Heart left ventricle (tissue), 16 donors: ENCODE results near the gene USP7. TPM values are rescaled to one million over a fixed set of nuclear protein-coding genes. Genes with fewer than 3 reads are reported as not detected.

Experiments
- ATAC-seq, 4 donors: fragments of 200-7000 bp; cut with Tn5 transposase; one replicate each; pipeline ENCODE4 v1.9.1; 2020 to 2022; ENCODE audit warnings: moderate library complexity in 4 of 4, mild to moderate bottlenecking in 3 of 4, moderate number of reproducible peaks in 1 of 4
- DNase-seq, 5 donors: peaks; one replicate each; pipeline ENCODE4 v3.0.0-alpha.2; 2020
- H3K27ac ChIP-seq, 12 donors: fragments of 200-600 bp; sonication (generic) in 4 of 12; one replicate each; pipeline versions ENCODE4 v1.5.0 to v1.8.0; 2016 to 2022; ENCODE audit warnings: mild to moderate bottlenecking in 2 of 12
- H3K27me3 ChIP-seq, 9 donors: fragments of 200-600 bp; sonication (generic) in 2 of 9; one replicate each; pipeline versions ENCODE4 v1.5.1 to v1.8.0; 2016 to 2022; ENCODE audit warnings: mild to moderate bottlenecking in 3 of 9
- H3K36me3 ChIP-seq, 9 donors: fragments of 200-600 bp; sonication (generic) in 2 of 9; one replicate each; pipeline versions ENCODE4 v1.5.0 to v1.8.0; 2018 to 2022; ENCODE audit warnings: mild to moderate bottlenecking in 2 of 9
- H3K4me1 ChIP-seq, 12 donors: fragments of 200-600 bp; sonication (generic) in 4 of 12; one replicate each; pipeline versions ENCODE4 v1.5.0 to v1.8.0; 2016 to 2022; ENCODE audit warnings: mild to moderate bottlenecking in 3 of 12
- H3K4me3 ChIP-seq, 12 donors: fragments of 200-600 bp; sonication (generic) in 4 of 12; one replicate each; pipeline versions ENCODE4 v1.5.0 to v1.8.0; 2017 to 2022; ENCODE audit warnings: mild to moderate bottlenecking in 9 of 12, moderate library complexity in 4 of 12
- H3K9me3 ChIP-seq, 12 donors: fragments of 200-600 bp; sonication (generic) in 4 of 12; one replicate each; pipeline versions ENCODE4 v1.5.0 to v1.8.0; 2016 to 2022; ENCODE audit warnings: mild to moderate bottlenecking in 1 of 12
- CTCF ChIP-seq, 12 donors: fragments of 200-600 bp; sonication (generic) in 4 of 12; IDR thresholded peaks; one replicate each; pipeline versions ENCODE4 v1.5.0 to v1.8.0; 2018 to 2022; ENCODE audit warnings: antibody characterized with exemption in 12 of 12, mild to moderate bottlenecking in 5 of 12
- POLR2A ChIP-seq, 2 donors: fragments of 450-650 bp; IDR thresholded peaks; one replicate each; pipeline ENCODE4 v1.6.1; 2017; ENCODE audit warnings: antibody characterized with exemption in 2 of 2, mild to moderate bottlenecking in 2 of 2, moderate library complexity in 2 of 2
- WGBS, 4 donors: extraction: QIAGEN DNeasy Blood & Tissue Kit in 2 of 4; methylation state at CpG; one replicate each; pipeline versions ENCODE4 v1.1.5 to v1.1.7; 2013 to 2018; 5-methylcytosine and 5-hydroxymethylcytosine counted together
- intact Hi-C, 10 donors: fragments of 100-400 bp; cut with DNase I; formaldehyde crosslinking; loops; one replicate each; pipeline versions ENCODE4 v1.11.1 to v1.14.2; 2022
- polyA plus RNA-seq, 2 donors: library from polyadenylated mRNA; stranded (reverse); fragments of 200-250 nt; gene quantifications; one replicate each; pipeline ENCODE4 v1.2.3, GENCODE V29; 2013
- total RNA-seq, 9 donors: library from RNA; depleted of rRNA in 2 of 9; stranded (reverse); fragments of >200 nt in 2 of 9; fragmentation: NEBNext Ultra II Directional in 3 of 9; extraction: Animal tissue kit (Norgen Biotek cat#: 25700) in 3 of 9; gene quantifications; one replicate each; pipeline versions ENCODE4 v1.1.0 to v1.2.4, GENCODE V29; 2016 to 2023
- donor health status: ischemic (EF 13 %, LVEDD 7.1; RV severe dilation, severe dysfunction).
- donor health status: healthy with polysubstance abuse.
- donor health status: DM: no; HTN: yes; CAD: no.
- donor health status: DM: no; HTN: no; CAD: no.
- donor health status: ischemic (EF 25% LVEDD 6.9; RV normal size, moderate dysfunction).
- donor health status: ischemic (EF 25% LVEDD 5.7; RV mildly dilated, moderate dysfunction).
- donor health status: healthy.
- donor health status: DM: yes; HTN: yes; CAD: no.
- donor health status: ischemic (EF 35%, LVEDD 5.7; RV mildly dilated, moderate dysfunction).
- donor health status: nonischemic (EF 11% LVEDD 7.7; RV severe dilation, severe dysfunction).
- donor health status: DM: yes; HTN: yes; CAD: no.
- donor health status: PGD.
- donor health status: ischemic (EF 29% LVEDD 5.4; RV normal size, mild dysfunction).
- donor health status: nonischemic (EF 23%, LVEDD 6.1; RV moderate dilation, normal function).

The USP7 gene
- total and polyA plus RNA-seq, 11 donors: 20.3 to 86.5 (median 66.2) TPM

DNA sequence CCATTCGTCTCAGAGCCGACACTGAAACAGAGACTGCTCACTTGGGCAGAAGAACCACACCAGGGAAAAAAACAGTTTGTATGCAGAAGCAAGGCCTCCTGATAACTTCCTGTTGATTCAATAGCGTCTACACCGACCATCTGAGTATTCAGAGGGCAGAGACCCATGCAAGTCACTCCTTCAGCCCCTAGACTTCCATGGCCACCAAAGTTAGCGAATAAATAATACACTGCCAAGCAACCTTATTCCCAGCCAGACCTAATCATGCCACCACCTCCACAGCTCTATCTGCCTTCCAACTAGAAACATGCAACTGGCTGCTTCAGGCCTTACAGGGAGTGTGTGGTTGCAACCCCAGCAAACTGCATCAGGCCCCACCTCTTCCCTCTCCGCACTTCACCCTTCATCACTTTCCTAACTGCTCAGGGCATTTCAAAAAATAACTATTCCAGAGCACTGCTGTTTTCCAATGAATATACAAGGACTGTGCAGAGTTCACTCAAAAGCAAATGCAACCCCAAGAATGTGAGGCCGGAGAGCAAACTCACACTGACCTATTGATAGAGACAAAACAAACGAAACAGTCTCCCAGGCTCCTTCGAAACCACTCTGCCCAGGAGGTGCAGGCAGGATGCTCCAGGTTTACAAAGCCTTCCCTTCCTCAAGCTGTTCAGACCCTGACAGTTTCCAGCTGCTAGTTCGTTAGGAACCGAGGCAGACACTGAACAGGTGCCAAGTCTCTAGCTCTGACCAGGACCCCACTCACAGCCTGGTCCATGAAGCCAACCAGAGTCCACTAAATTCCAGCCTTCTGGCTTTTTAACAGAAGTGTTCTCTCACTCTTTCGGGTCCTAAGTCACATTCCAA is 3.6 kb downstream of the USP7 start:
- H3K36me3 ChIP-seq: no peaks in the 10 kb centered on the region
- WGBS, 4 donors: 16 to 21% (median 19%) methylated on average over 10 to 12 of the region's 12 CpGs
- TF ChIP-seq CTCF (IDR thresholded peaks at IDR 0.05) (no peak), POLR2A (IDR thresholded peaks at IDR 0.05) (no peak)
- intact Hi-C loops: loop anchor here in 3 of 10 donors (5.0 to 10.0 kb wide), 5 partner anchors 33 to 338 kb away; partner anchors contain the start of genes HAPSTR1 (in 3 of the 3) and METTL22 (in 1 of the 3)
- peak in 3 of 4 donors; percentile 18 to 43 (median 31) for ATAC-seq
- peak overlapping the region in 8 of 12 donors; percentile 0 to 72 (median 28) for H3K27ac ChIP-seq
- peak overlapping the region in 6 of 12 donors; percentile 3 to 43 (median 14) for H3K4me3 ChIP-seq
- no peaks in the 10 kb centered on the region for H3K27me3 ChIP-seq
- H3K9me3 ChIP-seq: no peaks in the 10 kb centered on the region
- no peak for DNase-seq
- H3K4me1 ChIP-seq: peaks cover 13 to 81% (median 73%) of the 10 kb centered on the region in 12 donors

- Histone ChIP-seq H3K4me3 (peak overlapping the region in 3 of 12 donors; percentile 3 to 23 (median 13)), H3K27me3 (no peaks in the 10 kb centered on the region), H3K36me3 (no peaks in the 10 kb centered on the region), H3K27ac (peak overlapping the region in 9 of 12 donors; percentile 11 to 72 (median 48)), H3K4me1 (peaks cover 13 to 85% (median 76%) of the 10 kb centered on the region in 12 donors), H3K9me3 (no peaks in the 10 kb centered on the region)
- WGBS, 4 donors: 36 to 41% (median 40%) methylated on average over 14 of the region's 14 CpGs
- intact Hi-C loops: no loop called here
- TF ChIP-seq POLR2A (IDR thresholded peaks at IDR 0.05) (no peak), CTCF (IDR thresholded peaks at IDR 0.05) (no peak)
- DNase-seq (peak in 2 of 5 donors; percentile 39 to 59), ATAC-seq (peak; percentile 44 to 52 (median 52))
These were observed 5.2 kb downstream of the USP7 start for GRCh38 chr16:8958344-8959167.

- intact Hi-C loops: no loop called here
- Histone ChIP-seq H3K27me3 (no peaks in the 10 kb centered on the region), H3K4me3 (peak overlapping the region in 2 of 12 donors; percentile 13 to 23), H3K9me3 (no peaks in the 10 kb centered on the region), H3K4me1 (peaks cover 13 to 91% (median 79%) of the 10 kb centered on the region in 12 donors), H3K27ac (peak overlapping the region in 7 of 12 donors; percentile 11 to 72 (median 51)), H3K36me3 (no peaks in the 10 kb centered on the region)
- TF ChIP-seq CTCF (IDR thresholded peaks at IDR 0.05) (no peak), POLR2A (IDR thresholded peaks at IDR 0.05) (no peak)
- ATAC-seq (no peak), DNase-seq (no peak)
- 74 to 79% (median 77%) methylated on average over 9 of the region's 9 CpGs for WGBS, 4 donors
These were observed 6.1 kb downstream of the USP7 start for GRCh38 chr16:8957509-8958157.
